Adipocyte (in vitro differentiated cells): ENCODE data around the gene ILK.

Experiments used
- DNase-seq: peaks from one replicate; pipeline ENCODE4 v3.0.0-alpha.2; 2015; ENCODE audit warnings: low read depth
- H3K27me3 ChIP-seq: replicated peaks from 2 replicates; pipeline ENCODE4 v1.7.0; 2013; ENCODE audit warnings: mild to moderate bottlenecking, low read length, moderate library complexity; ENCODE audit not compliant: control insufficient read depth, insufficient read depth
- H3K36me3 ChIP-seq: 2 replicates; pipeline ENCODE4 v1.7.0; 2013; ENCODE audit warnings: low read length, mild to moderate bottlenecking, moderate library complexity; ENCODE audit not compliant: control insufficient read depth, insufficient read depth, severe bottlenecking
- H3K4me1 ChIP-seq: 2 replicates; pipeline ENCODE4 v1.7.0; 2013; ENCODE audit warnings: mild to moderate bottlenecking, low read length, moderate library complexity; ENCODE audit not compliant: control insufficient read depth, insufficient read depth
- H3K4me3 ChIP-seq: 2 replicates; pipeline ENCODE4 v1.7.0; 2013; ENCODE audit warnings: mild to moderate bottlenecking, low read length, moderate library complexity
- H3K9ac ChIP-seq: 2 replicates; pipeline ENCODE4 v1.7.0; 2013; ENCODE audit warnings: mild to moderate bottlenecking, low read length, moderate library complexity
- H3K9me3 ChIP-seq: 2 replicates; pipeline ENCODE4 v1.7.0; 2013; ENCODE audit warnings: mild to moderate bottlenecking, low read length, moderate library complexity; ENCODE audit not compliant: control insufficient read depth

ILK gene

GRCh38 chr11:6655790-6656583 lies 52.4 kb downstream of the ILK start, which contains the start of gene DCHS1:
DCHS1 (minus strand) TSS chr11:6655809; CDS start chr11:6641613, 14,196 bp downstream.
- peak; percentile 77 for DNase-seq
- H3K9ac ChIP-seq, result no peak within 1 kb of the TSS
- no peak within 1 kb of the TSS for H3K4me3 ChIP-seq
- H3K9me3 ChIP-seq, result no peaks in the 10 kb centered on the region
- H3K36me3 ChIP-seq, result no peaks in the 10 kb centered on the region
- H3K4me1 ChIP-seq, result no peaks in the 10 kb centered on the region
- H3K27me3 ChIP-seq, result peaks cover 26% of the 10 kb centered on the region

DNA sequence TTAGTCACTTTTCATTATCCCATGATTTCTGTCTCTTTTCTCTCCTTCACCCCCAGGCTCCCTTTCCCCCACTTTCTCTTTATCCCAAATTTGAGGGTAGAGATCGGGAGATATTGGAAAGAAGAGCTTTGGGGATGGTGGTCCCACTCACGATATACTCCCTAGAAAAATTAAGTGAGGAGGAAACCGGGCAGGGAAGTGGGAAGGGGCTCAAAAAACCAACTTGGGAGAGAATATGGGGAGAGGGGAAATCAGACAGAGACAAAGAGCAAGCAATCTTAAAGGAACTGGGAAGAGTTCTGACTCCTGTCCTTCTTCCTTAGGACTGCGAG lies 53.0 kb downstream of the ILK start:
- H3K9ac ChIP-seq, result no peak overlapping the region

DNA sequence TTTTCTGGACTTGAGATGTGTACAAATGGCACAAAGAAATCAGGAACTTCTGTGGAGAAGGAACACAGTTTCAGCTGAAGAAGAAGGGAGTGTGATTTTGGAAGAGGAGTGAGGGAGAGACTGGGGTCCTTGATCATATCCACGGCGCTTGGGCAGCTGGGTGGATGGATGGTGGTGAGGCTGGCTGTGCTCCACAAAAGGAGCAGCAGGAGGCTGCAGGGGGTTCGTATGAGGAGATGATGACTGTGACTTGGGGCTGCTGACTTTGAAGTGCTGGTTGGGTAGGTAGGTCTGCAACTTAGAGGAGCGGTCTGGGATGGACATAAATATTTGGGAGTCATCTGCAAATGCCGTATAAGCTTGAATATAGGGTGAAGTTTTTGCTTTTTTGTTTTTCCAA lies 53.4 kb downstream of the ILK start:
- Histone ChIP-seq H3K36me3 (no peaks in the 10 kb centered on the region), H3K9ac (no peak overlapping the region), H3K9me3 (no peaks in the 10 kb centered on the region), H3K4me1 (no peaks in the 10 kb centered on the region), H3K4me3 (no peak overlapping the region), H3K27me3 (peaks cover 21% of the 10 kb centered on the region)
- DNase-seq, result peak; percentile 32

More for the DNA sequence above, 53.0 kb downstream of the ILK start:
- H3K27me3 ChIP-seq, result peaks cover 25% of the 10 kb centered on the region
- H3K9me3 ChIP-seq, result no peaks in the 10 kb centered on the region
- H3K36me3 ChIP-seq, result no peaks in the 10 kb centered on the region
- no peaks in the 10 kb centered on the region for H3K4me1 ChIP-seq
- no peak overlapping the region for H3K4me3 ChIP-seq
- no peak for DNase-seq

- Histone ChIP-seq H3K4me3 (no peak overlapping the region), H3K9me3 (no peaks in the 10 kb centered on the region), H3K36me3 (no peaks in the 10 kb centered on the region), H3K27me3 (peaks cover 17% of the 10 kb centered on the region), H3K4me1 (no peaks in the 10 kb centered on the region), H3K9ac (no peak overlapping the region)
- DNase-seq, result peak; percentile 38
These were observed 53.8 kb downstream of the ILK start for GRCh38 chr11:6657346-6657745.

DNA sequence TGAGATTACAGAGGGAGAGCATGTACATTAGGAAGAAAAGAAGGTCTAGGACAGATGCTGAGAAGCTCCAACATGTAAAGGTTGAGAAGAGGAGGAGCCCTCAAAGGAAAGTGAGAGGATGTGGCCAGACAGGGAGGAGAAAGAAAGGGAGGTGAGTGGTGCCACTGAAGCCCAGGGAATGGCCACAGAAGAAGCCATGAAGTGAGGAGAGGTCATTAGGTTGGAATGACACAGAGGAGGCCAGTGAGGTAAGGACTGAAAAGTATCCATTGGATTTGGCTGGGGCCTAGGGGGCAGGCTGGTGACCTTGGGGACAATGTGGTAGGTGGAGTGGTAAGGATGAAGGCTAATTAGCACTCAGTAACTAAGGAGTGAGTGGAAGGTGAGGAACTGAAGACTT lies 55.1 kb downstream of the ILK start:
- H3K9ac ChIP-seq, result no peak overlapping the region
- DNase-seq, result no peak
- no peaks in the 10 kb centered on the region for H3K9me3 ChIP-seq
- H3K36me3 ChIP-seq, result no peaks in the 10 kb centered on the region
- no peaks in the 10 kb centered on the region for H3K4me1 ChIP-seq
- H3K27me3 ChIP-seq, result peaks cover 15% of the 10 kb centered on the region
- H3K4me3 ChIP-seq, result no peak overlapping the region
